ENCODE results near the gene NDUFS6.

Gene NDUFS6

GRCh38 chr5:1767524-1768282, 33.5 kb upstream of the NDUFS6 start:
- no peak overlapping the region for H3K27ac ChIP-seq
- TF ChIP-seq CTCF (conservative IDR thresholded peaks at IDR 0.05), result no peak

- no peak overlapping the region for H3K27ac ChIP-seq
- TF ChIP-seq CTCF (conservative IDR thresholded peaks at IDR 0.05), result no peak
Measured at GRCh38 chr5:1768283-1769000, 32.8 kb upstream of the NDUFS6 start.

GRCh38 chr5:1769017-1769640, 32.1 kb upstream of the NDUFS6 start:
- H3K27ac ChIP-seq, result no peak overlapping the region
- no peak for TF ChIP-seq CTCF (conservative IDR thresholded peaks at IDR 0.05)

GRCh38 chr5:1769752-1770442, 31.3 kb upstream of the NDUFS6 start:
- peak overlapping the region; percentile 83; the same call in 1 of the 2 replicates for H3K27ac ChIP-seq
- TF ChIP-seq CTCF (conservative IDR thresholded peaks at IDR 0.05), result no peak

- no peak for TF ChIP-seq CTCF (conservative IDR thresholded peaks at IDR 0.05)
- H3K27ac ChIP-seq, result peak overlapping the region; percentile 83
Measured at GRCh38 chr5:1770443-1770802, 30.8 kb upstream of the NDUFS6 start.

- H3K27ac ChIP-seq, result peak overlapping the region; percentile 83
- TF ChIP-seq CTCF (conservative IDR thresholded peaks at IDR 0.05), result no peak
Measured at GRCh38 chr5:1771149-1772065, 29.8 kb upstream of the NDUFS6 start.

Data from VCaP (cell line).